ENCODE data around the gene MAG.

DNA sequence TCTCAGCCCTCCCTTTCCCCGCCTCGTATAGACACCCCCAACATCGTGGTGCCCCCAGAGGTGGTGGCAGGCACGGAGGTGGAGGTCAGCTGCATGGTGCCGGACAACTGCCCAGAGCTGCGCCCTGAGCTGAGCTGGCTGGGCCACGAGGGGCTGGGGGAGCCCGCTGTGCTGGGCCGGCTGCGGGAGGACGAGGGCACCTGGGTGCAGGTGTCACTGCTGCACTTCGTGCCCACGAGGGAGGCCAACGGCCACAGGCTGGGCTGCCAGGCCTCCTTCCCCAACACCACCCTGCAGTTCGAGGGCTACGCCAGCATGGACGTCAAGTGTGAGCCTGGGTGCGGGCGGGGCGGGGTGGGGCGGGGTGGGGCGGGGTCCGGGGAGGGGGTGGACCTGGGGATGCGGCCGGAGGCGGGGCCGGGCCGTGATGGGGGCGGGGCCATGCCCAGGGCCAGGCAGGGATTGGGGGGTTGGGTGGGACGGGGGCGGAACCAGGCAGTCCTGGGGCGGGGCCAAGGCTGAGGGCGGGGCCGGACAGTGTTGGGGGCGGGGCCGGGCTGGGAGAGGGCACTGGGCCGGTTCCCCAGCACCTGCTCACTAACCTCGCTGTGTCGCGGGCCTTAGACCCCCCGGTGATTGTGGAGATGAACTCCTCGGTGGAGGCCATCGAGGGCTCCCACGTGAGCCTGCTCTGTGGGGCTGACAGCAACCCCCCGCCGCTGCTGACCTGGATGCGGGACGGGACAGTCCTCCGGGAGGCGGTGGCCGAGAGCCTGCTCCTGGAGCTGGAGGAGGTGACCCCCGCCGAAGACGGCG, 7.8 kb downstream of the MAG start:
- TF ChIP-seq, protein P1, sequence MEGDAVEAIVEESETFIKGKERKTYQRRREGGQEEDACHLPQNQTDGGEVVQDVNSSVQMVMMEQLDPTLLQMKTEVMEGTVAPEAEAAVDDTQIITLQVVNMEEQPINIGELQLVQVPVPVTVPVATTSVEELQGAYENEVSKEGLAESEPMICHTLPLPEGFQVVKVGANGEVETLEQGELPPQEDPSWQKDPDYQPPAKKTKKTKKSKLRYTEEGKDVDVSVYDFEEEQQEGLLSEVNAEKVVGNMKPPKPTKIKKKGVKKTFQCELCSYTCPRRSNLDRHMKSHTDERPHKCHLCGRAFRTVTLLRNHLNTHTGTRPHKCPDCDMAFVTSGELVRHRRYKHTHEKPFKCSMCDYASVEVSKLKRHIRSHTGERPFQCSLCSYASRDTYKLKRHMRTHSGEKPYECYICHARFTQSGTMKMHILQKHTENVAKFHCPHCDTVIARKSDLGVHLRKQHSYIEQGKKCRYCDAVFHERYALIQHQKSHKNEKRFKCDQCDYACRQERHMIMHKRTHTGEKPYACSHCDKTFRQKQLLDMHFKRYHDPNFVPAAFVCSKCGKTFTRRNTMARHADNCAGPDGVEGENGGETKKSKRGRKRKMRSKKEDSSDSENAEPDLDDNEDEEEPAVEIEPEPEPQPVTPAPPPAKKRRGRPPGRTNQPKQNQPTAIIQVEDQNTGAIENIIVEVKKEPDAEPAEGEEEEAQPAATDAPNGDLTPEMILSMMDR (IDR thresholded peaks at IDR 0.05 in 2 of 3, conservative IDR thresholded peaks at IDR 0.05 in 1 of 3; ENCODE audit: borderline replicate concordance in 1 of 3, insufficient read depth in 1 of 3, low read depth in 2 of 3, low read length in 2 of 3), result no peak
- TF ChIP-seq EZH2 (IDR thresholded peaks at IDR 0.05) (no peak), CBX3 (IDR thresholded peaks at IDR 0.05; ENCODE audit: low read depth) (no peak), RAD21 (IDR thresholded peaks at IDR 0.05; ENCODE audit: low read depth) (no peak), SIN3A (IDR thresholded peaks at IDR 0.05; ENCODE audit: low read depth) (no peak)
- TF ChIP-seq, protein P2, sequence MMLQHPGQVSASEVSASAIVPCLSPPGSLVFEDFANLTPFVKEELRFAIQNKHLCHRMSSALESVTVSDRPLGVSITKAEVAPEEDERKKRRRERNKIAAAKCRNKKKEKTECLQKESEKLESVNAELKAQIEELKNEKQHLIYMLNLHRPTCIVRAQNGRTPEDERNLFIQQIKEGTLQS (IDR thresholded peaks at IDR 0.05), result no peak

All from HCT116 (cell line).